ENCODE data around the gene MVB12B.

DNA sequence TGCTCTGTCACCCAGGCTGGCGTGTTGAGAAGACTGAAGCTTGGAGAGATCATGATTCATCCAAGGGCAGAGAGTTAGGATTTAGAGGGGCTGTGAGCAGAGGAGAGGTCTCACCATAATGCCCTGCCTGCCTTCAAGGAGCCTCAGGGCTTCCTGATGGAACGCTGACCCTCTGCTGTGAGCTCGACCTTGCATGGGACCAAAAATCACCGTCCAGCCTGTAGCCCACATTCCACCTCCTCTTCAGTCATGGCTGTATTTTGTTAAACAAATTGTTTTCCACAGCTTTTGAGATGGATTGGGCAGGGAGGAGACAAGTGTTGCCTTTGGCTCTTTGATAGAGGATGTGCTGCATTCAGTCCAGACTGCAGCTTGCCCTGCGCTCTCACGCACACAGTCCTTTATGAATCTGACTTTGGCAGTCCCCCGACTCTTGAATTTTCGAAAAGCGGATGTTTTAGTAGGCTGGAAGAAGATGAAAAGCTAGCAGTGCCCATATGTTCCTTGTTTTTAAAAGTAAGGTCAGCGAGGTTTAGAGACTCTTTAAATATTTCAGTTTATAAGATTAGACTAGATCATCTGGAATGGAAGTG lies 79.5 kb downstream of the MVB12B start:
- TF ChIP-seq POLR2A (IDR thresholded peaks at IDR 0.05; ENCODE audit: low read depth, low read length) (no peak), CHD1 (IDR thresholded peaks at IDR 0.05; ENCODE audit: low read depth, low read length) (no peak)
